ENCODE data around the gene REC8. TPM values are rescaled to one million over a fixed set of nuclear protein-coding genes. Genes with fewer than 3 reads are reported as not detected.
A peak's percentile ranks its signal among the peaks of the same experiment; 100 is the strongest.

Gene REC8
- total RNA-seq, 5 donors from 2014 or later (not counting 1 experiment from before 2014, with no cell fraction given): 32.4 to 82.5 (median 41.5) TPM

DNA sequence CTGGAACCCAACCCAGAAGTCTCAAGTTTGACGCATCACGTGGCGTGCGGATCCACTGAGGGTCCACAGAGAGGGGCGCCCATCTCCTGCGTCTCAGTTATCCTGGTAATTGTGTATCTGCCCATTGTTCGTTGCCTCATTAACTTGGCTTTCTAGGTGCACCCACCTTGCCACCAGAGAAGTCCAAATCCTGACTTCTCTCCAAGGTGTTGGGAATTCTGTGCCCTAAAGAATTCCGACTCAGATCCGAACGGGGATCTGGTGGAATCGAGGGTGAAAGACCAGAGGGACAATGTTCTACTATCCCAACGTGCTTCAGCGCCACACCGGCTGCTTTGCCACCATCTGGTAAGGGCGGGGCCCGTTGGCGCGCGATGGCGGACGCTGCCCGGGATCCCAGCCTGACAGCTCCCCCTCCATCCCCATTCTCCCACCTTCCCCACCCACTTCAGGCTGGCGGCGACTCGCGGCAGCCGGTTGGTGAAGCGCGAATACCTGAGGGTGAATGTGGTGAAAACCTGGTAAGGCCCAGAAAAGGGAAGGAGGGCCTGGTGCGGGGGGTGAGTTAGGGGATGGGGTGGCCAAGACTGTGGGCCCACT, 481 bp downstream of the REC8 start:
- no peaks in the 10 kb centered on the region for H3K27me3 ChIP-seq (replicated peaks in 1 of 2; ENCODE audit: control insufficient read depth in 2 of 2, extremely low read depth in 1 of 2, insufficient read depth in 2 of 2, low read length in 1 of 2)
- Mint-ChIP-seq H3K4me1 (peaks cover 25 to 48% (median 34%) of the 10 kb centered on the region in 3 donors), H3K27ac (peak overlapping the region; percentile 63 to 87), H3K4me3 (peak overlapping the region; percentile 79 to 91 (median 86)), H3K36me3 (peaks cover 29% of the 10 kb centered on the region), H3K9me3 (no peaks in the 10 kb centered on the region), H3K27me3 (no peaks in the 10 kb centered on the region)
- peak overlapping the region; percentile 27 for H3K27ac ChIP-seq (ENCODE audit: low read length)
- peaks cover 2 to 28% of the 10 kb centered on the region in 2 experiments for H3K4me1 ChIP-seq (ENCODE audit: control insufficient read depth in 1 of 2, extremely low read depth in 1 of 2, insufficient read depth in 2 of 2, low read length in 2 of 2)
- CTCF ChIA-PET: no interaction called here
- DNase-seq: no peak
- no peaks in the 10 kb centered on the region for H3K9me3 ChIP-seq
- POLR2A ChIA-PET: interaction anchor here in 1 of 2 donors (0.5 kb wide), 1 partner anchor 59 kb away, joined by 6 read pairs; no protein-coding TSS in a partner anchor
- H3K4me3 ChIP-seq (ENCODE audit: control insufficient read depth in 1 of 2, extremely low read depth in 1 of 2, low read length in 1 of 2): peak overlapping the region; percentile 48 to 58
- no peak for ATAC-seq (replicated peaks in 1 of 4)
- peaks cover 4 to 24% of the 10 kb centered on the region in 2 donors for H3K36me3 ChIP-seq (ENCODE audit: control insufficient read depth in 2 of 2, extremely low read depth in 1 of 2, insufficient read depth in 1 of 2, low read length in 1 of 2)
- 60% methylated on average over 12 of the region's 30 CpGs for whole genome bisulfite sequencing (ENCODE audit: insufficient coverage)

DNA sequence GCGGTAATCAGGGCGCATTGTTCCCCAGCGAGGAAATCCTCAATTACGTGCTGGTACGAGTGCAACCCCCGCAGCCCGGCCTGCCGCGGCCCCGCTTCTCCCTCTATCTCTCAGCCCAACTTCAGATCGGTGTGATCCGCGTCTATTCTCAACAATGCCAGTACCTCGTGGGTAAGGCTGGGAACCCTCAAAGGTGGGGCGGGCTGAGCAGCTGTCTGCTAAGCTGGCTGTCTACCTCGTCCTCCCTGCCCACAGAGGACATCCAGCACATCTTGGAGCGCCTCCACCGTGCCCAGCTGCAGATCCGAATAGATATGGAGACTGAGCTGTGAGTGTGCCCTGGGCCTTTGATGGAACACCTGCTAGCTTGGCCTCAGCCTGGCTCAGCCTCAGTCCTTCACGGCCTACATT, 996 bp downstream of the REC8 start:
- Mint-ChIP-seq H3K9me3 (no peaks in the 10 kb centered on the region), H3K27me3 (no peaks in the 10 kb centered on the region), H3K27ac (peak overlapping the region; percentile 41 to 87), H3K4me1 (peaks cover 22 to 44% (median 29%) of the 10 kb centered on the region in 3 donors), H3K36me3 (peaks cover 24% of the 10 kb centered on the region), H3K4me3 (peak overlapping the region in 2 of 3 donors; percentile 86 to 91)
- peaks cover 2 to 28% of the 10 kb centered on the region in 2 experiments for H3K4me1 ChIP-seq (ENCODE audit: control insufficient read depth in 1 of 2, extremely low read depth in 1 of 2, insufficient read depth in 2 of 2, low read length in 2 of 2)
- H3K4me3 ChIP-seq (ENCODE audit: control insufficient read depth in 1 of 2, extremely low read depth in 1 of 2, low read length in 1 of 2): no peak overlapping the region
- H3K27me3 ChIP-seq (replicated peaks in 1 of 2; ENCODE audit: control insufficient read depth in 2 of 2, extremely low read depth in 1 of 2, insufficient read depth in 2 of 2, low read length in 1 of 2): no peaks in the 10 kb centered on the region
- H3K27ac ChIP-seq (ENCODE audit: low read length): no peak overlapping the region
- H3K36me3 ChIP-seq (ENCODE audit: control insufficient read depth in 2 of 2, extremely low read depth in 1 of 2, insufficient read depth in 1 of 2, low read length in 1 of 2): peaks cover 4 to 26% of the 10 kb centered on the region in 2 donors
- CTCF ChIA-PET: interaction anchor here in 1 of 2 donors (0.5 kb wide), 1 partner anchor 12 kb away, joined by 3 read pairs; the partner anchor contains the start of gene IRF9
- no peak for ATAC-seq (replicated peaks in 1 of 4)
- POLR2A ChIA-PET: interaction anchor here in 1 of 2 donors (0.9 kb wide), 1 partner anchor 12 kb away, joined by 3 read pairs; the partner anchor contains the start of gene IRF9
- WGBS (ENCODE audit: insufficient coverage): 85% methylated on average over 13 of the region's 20 CpGs
- H3K9me3 ChIP-seq: no peaks in the 10 kb centered on the region
- DNase-seq: peak in 1 of 35 experiments; percentile 25

DNA sequence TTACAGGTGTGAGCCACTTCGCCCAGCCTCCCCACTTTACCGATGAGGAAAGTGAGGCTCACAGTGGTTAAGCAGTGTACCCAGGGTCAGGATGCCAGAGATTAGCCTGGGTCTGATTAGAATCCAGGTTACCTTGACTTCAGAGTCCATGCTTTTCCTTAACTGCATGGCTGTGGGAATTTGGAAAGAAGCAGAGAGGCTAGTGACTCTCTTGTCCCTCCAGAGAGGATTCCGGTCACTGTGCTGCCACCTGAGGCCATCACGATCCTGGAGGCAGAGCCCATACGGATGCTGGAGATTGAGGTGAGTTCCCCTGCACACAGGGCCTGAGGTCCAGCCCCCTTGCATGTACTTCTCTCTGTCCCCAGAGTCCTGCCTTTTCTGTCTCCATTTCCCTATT, 4.7 kb downstream of the REC8 start:
- Mint-ChIP-seq H3K36me3 (peaks cover 30% of the 10 kb centered on the region), H3K4me3 (no peak overlapping the region), H3K9me3 (no peaks in the 10 kb centered on the region), H3K27ac (no peak overlapping the region), H3K4me1 (peaks cover 8 to 26% (median 11%) of the 10 kb centered on the region in 3 donors), H3K27me3 (no peaks in the 10 kb centered on the region)
- ATAC-seq (replicated peaks in 1 of 4) (no peak), DNase-seq (no peak)
- H3K27ac ChIP-seq (ENCODE audit: low read length): no peak overlapping the region
- no peaks in the 10 kb centered on the region for H3K27me3 ChIP-seq (replicated peaks in 1 of 2; ENCODE audit: control insufficient read depth in 2 of 2, extremely low read depth in 1 of 2, insufficient read depth in 2 of 2, low read length in 1 of 2)
- no peak overlapping the region for H3K4me3 ChIP-seq (ENCODE audit: control insufficient read depth in 1 of 2, extremely low read depth in 1 of 2, low read length in 1 of 2)
- peaks cover 20 to 52% of the 10 kb centered on the region in 2 donors for H3K36me3 ChIP-seq (ENCODE audit: control insufficient read depth in 2 of 2, extremely low read depth in 1 of 2, insufficient read depth in 1 of 2, low read length in 1 of 2)
- no peaks in the 10 kb centered on the region for H3K9me3 ChIP-seq
- WGBS (ENCODE audit: insufficient coverage): 100% methylated on average over 5 of the region's 5 CpGs
- H3K4me1 ChIP-seq (ENCODE audit: control insufficient read depth in 1 of 2, extremely low read depth in 1 of 2, insufficient read depth in 2 of 2, low read length in 2 of 2): peaks cover 2 to 16% of the 10 kb centered on the region in 2 experiments
- POLR2A ChIA-PET: no interaction called here
- CTCF ChIA-PET: interaction anchor here in 1 of 2 donors (0.7 kb wide), 1 partner anchor 68 kb away, joined by 3 read pairs; no protein-coding TSS in a partner anchor

DNA sequence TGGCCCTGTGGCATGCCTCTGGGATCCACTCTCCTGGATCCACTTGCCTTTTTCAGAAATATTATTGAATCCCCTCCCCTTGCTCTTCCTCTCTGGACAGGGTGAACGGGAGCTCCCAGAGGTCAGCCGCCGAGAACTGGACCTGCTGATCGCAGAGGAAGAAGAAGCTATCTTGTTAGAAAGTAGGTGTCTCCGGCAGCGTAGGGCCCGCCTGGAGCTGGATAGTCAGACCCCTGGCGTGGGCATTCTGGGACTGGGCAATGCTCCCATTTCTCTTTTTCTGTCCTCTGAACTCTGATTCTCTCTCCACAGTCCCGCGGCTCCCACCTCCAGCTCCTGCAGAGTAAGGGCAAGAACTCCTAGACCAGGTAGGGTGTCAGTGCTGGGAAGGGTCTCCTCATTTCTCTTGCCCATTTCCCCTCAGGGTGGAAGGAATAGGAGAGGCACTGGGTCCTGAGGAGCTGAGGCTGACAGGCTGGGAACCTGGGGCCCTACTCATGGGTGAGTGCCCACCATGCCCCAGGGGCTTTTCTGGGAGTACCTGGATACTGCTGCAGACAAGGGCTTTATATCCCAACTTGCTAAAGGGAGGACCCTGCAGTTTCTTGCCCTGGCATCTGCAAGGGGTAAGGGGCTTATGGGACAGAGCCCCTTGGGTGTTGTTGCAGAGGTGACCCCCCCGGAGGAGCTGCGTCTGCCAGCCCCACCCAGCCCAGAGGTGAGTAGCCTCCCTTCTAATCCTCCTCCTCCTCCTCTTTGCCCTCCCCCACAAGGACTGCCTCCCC, 5.4 kb downstream of the REC8 start:
- no peak overlapping the region for H3K4me3 ChIP-seq (ENCODE audit: control insufficient read depth in 1 of 2, extremely low read depth in 1 of 2, low read length in 1 of 2)
- peaks cover 0 to 9% of the 10 kb centered on the region in 2 experiments for H3K4me1 ChIP-seq (ENCODE audit: control insufficient read depth in 1 of 2, extremely low read depth in 1 of 2, insufficient read depth in 2 of 2, low read length in 2 of 2)
- H3K27me3 ChIP-seq (replicated peaks in 1 of 2; ENCODE audit: control insufficient read depth in 2 of 2, extremely low read depth in 1 of 2, insufficient read depth in 2 of 2, low read length in 1 of 2): no peaks in the 10 kb centered on the region
- H3K4me3 Mint-ChIP-seq: no peak overlapping the region
- ChIA-PET POLR2A (no interaction called here), CTCF (no interaction called here)
- no peak overlapping the region for H3K27ac ChIP-seq (ENCODE audit: low read length)
- DNase-seq: no peak
- ATAC-seq (replicated peaks in 1 of 4): no peak
- peak overlapping the region in 1 of 2 donors; percentile 36 for H3K27ac Mint-ChIP-seq
- no peaks in the 10 kb centered on the region for H3K9me3 ChIP-seq
- no peaks in the 10 kb centered on the region for H3K27me3 Mint-ChIP-seq
- H3K36me3 ChIP-seq (ENCODE audit: control insufficient read depth in 2 of 2, extremely low read depth in 1 of 2, insufficient read depth in 1 of 2, low read length in 1 of 2): peaks cover 25 to 58% of the 10 kb centered on the region in 2 donors
- H3K4me1 Mint-ChIP-seq: peaks cover 6 to 21% (median 10%) of the 10 kb centered on the region in 3 donors
- 100% methylated on average over 1 of the region's 12 CpGs for WGBS (ENCODE audit: insufficient coverage)
- H3K9me3 Mint-ChIP-seq: no peaks in the 10 kb centered on the region
- H3K36me3 Mint-ChIP-seq: peaks cover 34% of the 10 kb centered on the region

DNA sequence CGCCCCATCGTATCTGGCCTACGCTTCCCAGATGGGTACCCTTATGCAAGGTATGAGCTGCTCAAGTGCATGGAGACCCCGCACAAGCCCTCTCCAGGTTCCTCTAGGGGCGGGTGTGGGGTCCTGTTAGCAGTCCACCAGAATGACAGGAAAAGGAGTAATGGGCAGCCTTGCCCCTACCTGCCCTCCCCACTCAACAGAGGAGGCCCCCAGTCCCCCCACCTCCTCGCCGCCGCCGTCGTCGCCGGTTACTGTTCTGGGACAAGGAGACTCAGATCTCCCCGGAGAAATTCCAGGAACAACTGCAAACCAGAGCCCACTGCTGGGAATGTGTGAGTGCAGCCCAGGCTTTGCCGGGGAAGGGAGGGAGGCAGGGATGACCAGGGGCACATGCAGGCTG, 6.0 kb downstream of the REC8 start:
- ChIA-PET CTCF (interaction anchor here in 1 of 2 donors (0.5 kb wide), 1 partner anchor 1167 kb away, joined by 4 read pairs; no protein-coding TSS in a partner anchor), POLR2A (no interaction called here)
- Histone ChIP-seq H3K9me3 (no peaks in the 10 kb centered on the region), H3K4me1 (ENCODE audit: control insufficient read depth in 1 of 2, extremely low read depth in 1 of 2, insufficient read depth in 2 of 2, low read length in 2 of 2) (peaks cover 0 to 3% of the 10 kb centered on the region in 2 experiments), H3K27ac (ENCODE audit: low read length) (no peak overlapping the region), H3K4me3 (ENCODE audit: control insufficient read depth in 1 of 2, extremely low read depth in 1 of 2, low read length in 1 of 2) (no peak overlapping the region), H3K36me3 (ENCODE audit: control insufficient read depth in 2 of 2, extremely low read depth in 1 of 2, insufficient read depth in 1 of 2, low read length in 1 of 2) (peaks cover 25 to 65% of the 10 kb centered on the region in 2 donors), H3K27me3 (replicated peaks in 1 of 2; ENCODE audit: control insufficient read depth in 2 of 2, extremely low read depth in 1 of 2, insufficient read depth in 2 of 2, low read length in 1 of 2) (no peaks in the 10 kb centered on the region)
- H3K27me3 Mint-ChIP-seq: no peaks in the 10 kb centered on the region
- peaks cover 3 to 18% (median 7%) of the 10 kb centered on the region in 3 donors for H3K4me1 Mint-ChIP-seq
- peaks cover 39% of the 10 kb centered on the region for H3K36me3 Mint-ChIP-seq
- no peak overlapping the region for H3K4me3 Mint-ChIP-seq
- DNase-seq (no peak), ATAC-seq (replicated peaks in 1 of 4) (no peak)
- H3K27ac Mint-ChIP-seq: no peak overlapping the region
- WGBS (ENCODE audit: insufficient coverage): 98% methylated on average over 5 of the region's 14 CpGs
- no peaks in the 10 kb centered on the region for H3K9me3 Mint-ChIP-seq

DNA sequence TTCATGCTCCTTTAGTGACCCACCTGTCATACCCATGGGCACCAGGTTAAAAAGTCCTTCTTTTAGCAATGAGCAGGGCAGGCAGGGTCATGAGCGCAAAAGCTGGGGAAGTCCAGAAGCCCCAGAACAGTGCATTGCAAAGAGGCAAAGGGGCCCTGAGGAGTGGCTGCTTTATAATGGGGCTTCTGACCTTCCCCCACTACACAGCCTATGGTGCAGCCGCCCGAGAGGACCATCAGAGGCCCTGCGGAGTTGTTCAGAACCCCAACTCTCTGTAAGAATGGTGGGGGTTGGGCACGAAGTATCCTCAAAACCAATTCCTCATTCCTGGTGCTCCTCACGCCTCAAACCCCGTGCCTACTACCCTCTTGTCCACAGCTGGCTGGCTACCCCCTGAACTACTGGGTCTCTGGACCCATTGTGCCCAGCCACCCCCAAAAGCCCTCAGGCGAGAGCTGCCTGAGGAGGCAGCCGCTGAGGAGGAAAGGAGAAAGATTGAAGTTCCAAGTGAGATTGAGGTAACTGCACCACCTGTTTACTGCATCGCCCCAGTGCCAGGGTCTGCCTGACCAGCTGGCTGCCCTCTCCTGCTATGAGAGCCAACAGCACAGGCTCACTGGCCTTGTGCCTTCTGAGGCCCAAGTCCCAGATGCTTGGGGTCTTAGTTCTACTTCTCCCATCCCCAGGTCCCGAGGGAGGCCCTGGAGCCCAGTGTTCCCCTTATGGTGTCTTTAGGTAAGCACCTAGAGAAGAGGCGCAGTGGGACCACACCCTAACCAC, 6.7 kb downstream of the REC8 start:
- no peaks in the 10 kb centered on the region for H3K9me3 ChIP-seq
- H3K36me3 Mint-ChIP-seq: peaks cover 40% of the 10 kb centered on the region
- WGBS (ENCODE audit: insufficient coverage): 100% methylated on average over 1 of the region's 12 CpGs
- no peaks in the 10 kb centered on the region for H3K9me3 Mint-ChIP-seq
- CTCF ChIA-PET: interaction anchor here in 1 of 2 donors (0.5 kb wide), 1 partner anchor 1167 kb away, joined by 4 read pairs; no protein-coding TSS in a partner anchor
- H3K36me3 ChIP-seq (ENCODE audit: control insufficient read depth in 2 of 2, extremely low read depth in 1 of 2, insufficient read depth in 1 of 2, low read length in 1 of 2): peaks cover 28 to 72% of the 10 kb centered on the region in 2 donors
- ATAC-seq (replicated peaks in 1 of 4) (no peak), DNase-seq (no peak)
- POLR2A ChIA-PET: no interaction called here
- H3K4me1 ChIP-seq (ENCODE audit: control insufficient read depth in 1 of 2, extremely low read depth in 1 of 2, insufficient read depth in 2 of 2, low read length in 2 of 2): no peaks in the 10 kb centered on the region
- H3K27me3 Mint-ChIP-seq: no peaks in the 10 kb centered on the region
- H3K4me3 Mint-ChIP-seq: no peak overlapping the region
- H3K4me1 Mint-ChIP-seq: peaks cover 0 to 11% (median under 1%) of the 10 kb centered on the region in 3 donors
- H3K27ac Mint-ChIP-seq: peak overlapping the region in 1 of 2 donors; percentile 28
- no peak overlapping the region for H3K27ac ChIP-seq (ENCODE audit: low read length)
- H3K27me3 ChIP-seq (replicated peaks in 1 of 2; ENCODE audit: control insufficient read depth in 2 of 2, extremely low read depth in 1 of 2, insufficient read depth in 2 of 2, low read length in 1 of 2): no peaks in the 10 kb centered on the region
- H3K4me3 ChIP-seq (ENCODE audit: control insufficient read depth in 1 of 2, extremely low read depth in 1 of 2, low read length in 1 of 2): no peak overlapping the region
